ENCODE measurements around the gene ITFG2.
"Not testable (repeated sequence)": the region's sequence is repeated elsewhere in the genome, so short reads cannot be mapped to it uniquely, and the experiment has no call there.

Gene ITFG2

DNA sequence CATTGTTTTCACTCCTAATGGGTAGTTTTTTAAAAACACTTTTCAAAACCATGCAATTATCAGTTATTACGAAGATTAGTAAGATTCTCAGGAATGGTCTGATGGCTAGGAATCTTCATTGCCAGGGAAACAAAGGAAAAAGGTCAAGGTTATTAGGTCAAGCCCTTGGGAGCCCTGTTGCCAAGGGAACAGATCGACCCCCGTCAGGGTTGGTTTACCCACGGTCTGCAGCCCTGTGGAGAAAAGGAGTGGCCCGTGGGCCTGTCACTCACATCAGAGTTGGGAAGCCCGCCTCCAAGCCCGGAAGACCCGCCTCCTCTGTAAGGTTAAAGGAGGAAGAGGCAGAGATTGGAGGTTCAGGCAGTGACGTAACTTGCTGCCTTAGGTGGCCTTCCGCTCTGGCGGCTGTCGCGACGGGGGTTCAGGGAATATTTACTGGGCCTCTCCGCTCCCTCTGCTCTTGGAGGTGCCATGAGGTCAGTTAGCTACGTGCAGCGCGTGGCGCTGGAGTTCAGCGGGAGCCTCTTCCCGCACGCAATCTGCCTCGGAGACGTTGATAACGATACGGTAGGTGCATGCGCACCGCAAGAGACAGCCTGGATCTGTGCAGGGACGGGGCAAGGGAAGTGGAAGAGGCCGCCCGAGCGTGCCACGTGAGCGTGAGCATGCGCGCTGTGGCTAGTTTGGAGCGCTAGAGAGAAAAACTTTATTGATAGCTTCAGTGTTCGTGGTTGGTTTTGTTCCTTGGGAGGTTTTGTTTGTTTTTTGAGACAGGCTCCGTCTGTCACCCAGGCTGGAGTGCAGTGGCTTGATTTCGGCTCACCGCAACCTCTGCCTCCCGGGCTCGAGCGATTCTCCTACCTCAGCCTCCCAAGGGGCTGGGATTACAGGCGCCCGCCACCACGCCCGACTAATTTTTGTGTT, at the start of gene ITFG2:
TSS of gene ITFG2 (plus strand) at position 379 of the 924 bp plus-strand sequence. CDS start at position 472, 93 bp downstream.
- peak; percentile 92 for DNase-seq (ENCODE audit: low read depth, low spot score)
- peak within 1 kb of the TSS; percentile 79 for H3K27ac ChIP-seq

DNA sequence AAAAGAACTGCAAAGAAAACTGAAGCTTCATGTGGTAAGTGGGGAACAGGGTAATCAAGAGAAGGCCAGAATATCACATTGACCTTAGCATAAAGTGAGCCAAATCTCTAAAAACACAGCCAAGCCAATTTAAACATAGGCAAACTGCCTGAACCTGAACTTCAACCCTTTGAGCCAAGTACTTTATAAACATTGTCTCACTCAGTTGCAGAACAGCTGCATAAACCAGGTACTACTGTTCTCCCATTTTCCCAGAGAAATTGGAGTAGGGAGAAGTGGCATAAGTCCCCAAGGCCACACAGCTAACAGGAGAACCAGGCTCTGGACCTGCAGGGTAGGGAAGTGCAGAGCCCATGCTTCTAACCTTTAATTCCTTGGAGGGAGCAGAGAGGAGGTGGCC, 48.1 kb upstream of the ITFG2 start:
- DNase-seq (ENCODE audit: low read depth, low spot score), result no peak
- no peak overlapping the region for H3K27ac ChIP-seq

DNA sequence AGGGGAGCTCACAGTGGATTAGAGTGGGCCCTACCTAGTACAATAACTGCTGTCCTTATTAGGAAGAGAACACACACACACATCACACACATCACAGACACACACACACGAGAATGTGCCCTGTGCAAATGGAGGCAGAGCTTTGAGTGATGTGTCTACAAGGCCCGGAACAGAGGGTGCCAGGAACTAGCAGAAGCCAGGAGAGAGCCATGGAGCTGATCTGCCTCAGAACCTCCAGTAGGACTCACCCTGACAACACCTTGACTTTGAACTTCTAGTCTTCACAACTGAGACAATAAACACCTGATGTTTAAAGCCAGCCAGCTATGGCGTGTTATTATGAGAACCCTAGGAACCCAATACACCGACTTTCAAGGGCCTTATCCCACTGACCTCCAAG, 47.4 kb upstream of the ITFG2 start:
- DNase-seq (ENCODE audit: low read depth, low spot score), result no peak
- H3K27ac ChIP-seq, result no peak overlapping the region

DNA sequence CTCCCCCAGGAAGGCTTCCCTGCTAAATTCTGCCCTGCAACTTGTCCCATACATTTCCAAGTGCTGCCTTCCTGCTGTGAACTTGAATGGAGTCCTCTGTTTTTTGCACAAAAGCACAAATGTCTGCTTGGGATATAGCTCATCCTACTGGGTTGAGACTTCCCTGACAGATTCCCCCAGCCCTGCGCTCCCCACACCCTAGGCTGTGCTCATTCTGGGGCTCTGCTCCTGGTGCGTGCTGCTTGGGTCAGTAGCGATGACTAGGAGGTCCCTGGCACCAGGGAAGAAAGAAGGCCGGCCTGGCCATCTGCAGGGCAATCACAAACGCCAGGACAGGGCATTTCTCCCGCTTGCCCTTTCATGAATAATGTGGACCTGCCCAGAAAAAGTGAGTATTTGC, 46.9 kb upstream of the ITFG2 start:
- no peak overlapping the region for H3K27ac ChIP-seq
- DNase-seq (ENCODE audit: low read depth, low spot score), result no peak

DNA sequence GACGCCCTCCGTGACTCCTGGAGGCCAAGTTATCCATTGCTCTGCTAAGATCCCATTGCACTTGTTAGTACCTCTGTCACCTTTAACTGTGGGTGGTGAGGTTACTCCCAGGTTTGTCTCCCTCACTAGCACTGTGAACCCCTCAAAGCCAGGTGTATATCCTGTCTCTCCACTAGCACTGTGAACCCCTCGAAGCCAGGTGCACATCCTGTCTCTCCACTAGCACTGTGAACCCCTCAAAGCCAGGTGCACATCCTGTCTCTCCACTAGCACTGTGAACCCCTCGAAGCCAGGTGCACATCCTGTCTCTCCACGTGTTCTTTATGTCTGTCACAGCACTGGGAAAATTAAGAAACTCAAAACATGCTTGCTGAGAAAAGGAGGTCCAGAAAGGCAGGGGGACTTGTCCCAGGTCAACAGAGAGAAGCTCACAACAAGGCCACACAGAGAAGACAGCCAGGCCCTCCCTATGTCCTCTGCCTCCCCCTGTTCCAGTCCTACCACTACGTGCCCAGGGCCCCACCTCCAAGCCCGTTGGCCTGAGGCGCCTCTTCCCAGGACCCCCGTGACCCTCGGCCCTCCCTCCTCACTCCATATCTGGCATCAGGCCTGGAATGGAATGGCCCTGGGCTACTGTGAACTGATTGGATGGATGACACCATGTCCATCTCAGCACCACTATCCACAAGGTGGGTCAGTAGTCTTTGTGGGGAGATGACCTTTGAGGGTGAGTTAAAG, 44.1 kb upstream of the ITFG2 start:
- no peak overlapping the region for H3K27ac ChIP-seq
- DNase-seq (ENCODE audit: low read depth, low spot score), result no peak

DNA sequence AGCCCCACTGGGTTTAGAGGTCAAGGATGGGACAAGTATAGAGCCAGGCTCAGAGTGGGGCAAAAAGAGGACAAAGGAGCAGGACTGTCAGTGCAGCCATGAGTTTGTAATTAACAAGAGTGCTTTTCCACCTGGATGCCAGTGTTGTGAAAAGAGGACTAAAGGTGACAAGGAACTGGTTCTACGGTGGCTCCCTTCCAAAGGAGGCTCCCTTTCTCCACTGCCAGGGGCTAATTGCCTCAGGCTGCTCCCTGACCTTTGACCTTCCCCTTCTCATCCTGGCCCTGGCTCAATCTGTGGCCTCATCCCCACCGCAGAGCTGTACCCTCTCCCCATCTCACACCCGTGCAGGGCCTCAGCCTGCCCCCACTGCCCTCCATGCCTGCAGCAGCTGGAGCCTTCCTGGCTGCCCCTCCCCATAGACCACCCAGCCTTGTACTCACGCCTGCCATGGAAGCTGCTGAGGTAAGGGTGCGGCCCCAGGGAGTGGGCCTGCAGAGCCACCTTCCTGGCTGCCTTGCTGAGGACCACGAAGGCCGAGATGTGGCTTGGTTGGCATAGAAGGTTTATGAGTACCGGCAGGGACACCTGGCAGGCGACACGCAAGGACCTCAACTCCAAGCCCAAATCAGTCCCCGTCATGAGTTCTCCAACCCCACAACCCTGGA, 42.5 kb upstream of the ITFG2 start:
- no peak for DNase-seq (ENCODE audit: low read depth, low spot score)
- H3K27ac ChIP-seq, result no peak overlapping the region

DNA sequence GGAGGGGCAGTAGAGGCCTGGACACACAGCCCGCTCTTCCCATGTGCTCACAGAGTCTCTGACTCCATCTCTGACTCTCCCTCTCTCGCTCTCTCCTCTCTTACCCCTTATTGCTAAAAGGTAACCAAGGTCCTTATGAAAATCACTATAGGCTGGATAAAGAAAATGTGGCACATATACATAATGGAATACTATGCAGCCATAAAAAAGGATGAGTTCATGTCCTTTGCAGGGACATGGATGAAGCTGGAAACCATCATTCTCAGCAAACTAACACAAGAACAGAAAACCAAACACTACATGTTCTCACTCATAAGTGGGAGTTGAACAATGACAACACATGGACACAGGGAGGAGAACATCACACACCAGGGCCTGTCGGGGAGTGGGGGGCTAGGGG, 41.9 kb upstream of the ITFG2 start:
- DNase-seq (ENCODE audit: low read depth, low spot score); H3K27ac ChIP-seq: not testable (repeated sequence)

DNA sequence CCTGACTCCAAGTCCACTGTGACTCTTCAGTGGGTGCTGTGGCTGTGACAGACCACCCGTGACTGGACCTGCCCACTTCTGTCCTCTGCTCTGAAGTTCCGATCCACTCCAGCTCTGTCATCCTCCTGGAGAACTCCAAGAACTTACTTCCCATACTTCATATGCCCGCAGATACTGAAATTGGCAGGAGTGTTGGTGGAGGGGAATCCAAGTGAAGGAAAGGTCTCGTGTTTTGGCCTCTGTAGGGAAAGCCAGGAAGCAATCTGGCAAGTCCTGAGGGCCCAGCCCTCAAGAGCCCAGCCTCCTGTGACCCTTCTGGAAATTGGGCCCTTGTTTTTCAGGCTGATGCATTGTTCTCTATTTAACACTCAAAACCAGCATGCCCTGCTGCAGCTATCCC, 40.1 kb upstream of the ITFG2 start:
- no peak for DNase-seq (ENCODE audit: low read depth, low spot score)
- no peak overlapping the region for H3K27ac ChIP-seq

DNA sequence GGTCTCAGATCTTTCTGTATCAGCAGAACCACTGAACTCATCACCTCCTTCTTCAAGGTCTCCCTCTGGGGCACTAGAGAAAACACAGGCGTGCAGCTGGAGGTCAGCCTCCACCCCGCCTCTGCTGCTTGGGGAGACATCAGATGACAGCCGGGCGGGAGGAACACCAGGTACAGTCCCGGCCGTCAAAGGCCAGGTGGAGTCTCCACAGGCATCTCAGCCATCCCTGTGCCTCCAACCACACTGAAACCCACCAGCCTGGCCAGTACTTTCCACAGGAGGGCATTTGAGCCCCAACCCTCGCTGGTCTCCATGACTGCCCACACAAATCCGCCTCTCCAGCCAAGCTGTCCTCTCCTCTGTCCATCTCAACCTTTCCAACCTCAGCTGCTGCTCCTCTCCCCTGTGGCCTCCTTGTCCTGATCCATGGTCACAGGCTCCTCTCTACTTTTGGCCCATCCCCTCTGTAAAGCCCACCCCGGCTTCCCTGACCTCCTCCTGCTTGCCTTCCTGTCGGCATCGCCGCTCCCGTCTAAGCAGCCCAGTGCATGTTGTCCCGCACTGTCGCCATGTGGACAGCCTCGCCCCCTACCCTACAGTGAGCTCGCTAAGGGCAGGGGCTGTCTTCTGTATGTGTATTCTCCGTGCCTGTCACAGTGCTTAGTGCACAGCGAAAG, 39.1 kb upstream of the ITFG2 start:
- no peak for DNase-seq (ENCODE audit: low read depth, low spot score)
- no peak overlapping the region for H3K27ac ChIP-seq

DNA sequence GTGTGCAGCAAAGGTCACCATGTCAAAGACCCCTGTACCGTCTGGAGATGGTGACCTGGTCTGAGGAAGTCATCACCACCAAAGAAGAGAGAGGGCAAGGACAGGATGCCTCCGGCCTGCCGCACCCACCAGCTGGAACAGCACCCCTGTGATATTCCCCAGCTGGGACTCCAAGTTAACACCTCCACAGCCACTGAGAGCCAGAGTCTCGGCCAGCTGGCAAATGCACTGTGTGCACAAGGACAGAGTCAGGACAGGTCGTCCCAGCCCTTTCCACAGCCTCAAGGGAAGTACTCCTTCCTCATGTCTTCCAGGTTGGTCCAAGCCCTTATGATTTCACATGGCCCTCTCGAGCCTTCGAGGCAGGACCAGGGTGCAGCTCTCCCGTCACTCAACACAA, 37.0 kb upstream of the ITFG2 start:
- no peak for DNase-seq (ENCODE audit: low read depth, low spot score)
- no peak overlapping the region for H3K27ac ChIP-seq

DNA sequence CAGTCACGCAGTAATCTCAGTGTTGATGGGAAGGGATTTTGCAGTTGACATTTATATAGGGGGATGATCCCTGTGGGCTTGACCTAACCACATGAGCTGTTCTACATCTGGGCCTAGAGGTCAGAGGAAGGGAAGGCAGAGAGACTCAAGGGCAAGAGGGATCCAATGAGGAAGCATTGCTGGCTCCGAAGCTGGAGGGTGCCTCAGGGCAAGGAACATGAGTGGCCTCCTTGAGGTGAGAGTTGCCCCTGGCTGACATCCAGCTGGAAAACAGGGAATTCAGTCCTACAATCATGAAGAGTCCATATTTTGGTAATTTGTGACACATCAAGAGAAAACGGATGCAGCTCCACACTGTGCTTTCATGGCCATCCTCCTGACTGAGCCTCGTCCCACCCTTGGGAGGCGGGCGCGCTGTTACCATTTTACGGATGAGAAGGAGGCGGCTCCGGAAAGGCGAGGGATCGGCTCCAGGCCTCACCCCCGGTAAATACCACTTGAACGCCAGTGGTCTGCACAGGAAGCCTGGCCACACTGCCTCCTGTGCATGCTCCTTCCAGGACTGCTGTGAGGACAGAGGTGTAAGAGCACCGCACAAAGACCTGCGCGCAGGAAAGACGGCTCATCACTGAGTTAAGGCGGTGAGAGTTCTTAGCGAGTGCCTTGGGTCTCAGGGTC, 36.2 kb upstream of the ITFG2 start:
- DNase-seq (ENCODE audit: low read depth, low spot score), result no peak
- H3K27ac ChIP-seq, result no peak overlapping the region

DNA sequence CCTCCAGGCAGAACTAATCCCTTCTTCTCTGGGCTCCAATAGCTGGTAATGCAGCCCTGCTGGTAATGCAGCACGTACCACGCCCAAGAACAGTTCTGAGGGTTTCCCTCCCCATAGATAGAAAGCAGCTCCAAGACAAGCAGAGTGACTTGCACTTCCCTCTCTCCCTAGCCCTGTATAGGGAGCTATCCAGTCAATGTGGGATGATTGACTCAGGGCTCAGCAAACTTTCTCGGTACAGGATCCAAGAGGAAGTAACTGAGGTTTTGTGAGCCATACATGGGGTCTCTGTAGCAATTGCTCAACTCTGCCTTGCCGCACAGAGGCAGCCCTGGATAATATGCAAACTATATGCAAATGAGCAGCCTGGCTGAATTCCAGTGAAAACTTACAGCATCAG, 33.2 kb upstream of the ITFG2 start:
- DNase-seq (ENCODE audit: low read depth, low spot score), result no peak
- no peak overlapping the region for H3K27ac ChIP-seq

DNA sequence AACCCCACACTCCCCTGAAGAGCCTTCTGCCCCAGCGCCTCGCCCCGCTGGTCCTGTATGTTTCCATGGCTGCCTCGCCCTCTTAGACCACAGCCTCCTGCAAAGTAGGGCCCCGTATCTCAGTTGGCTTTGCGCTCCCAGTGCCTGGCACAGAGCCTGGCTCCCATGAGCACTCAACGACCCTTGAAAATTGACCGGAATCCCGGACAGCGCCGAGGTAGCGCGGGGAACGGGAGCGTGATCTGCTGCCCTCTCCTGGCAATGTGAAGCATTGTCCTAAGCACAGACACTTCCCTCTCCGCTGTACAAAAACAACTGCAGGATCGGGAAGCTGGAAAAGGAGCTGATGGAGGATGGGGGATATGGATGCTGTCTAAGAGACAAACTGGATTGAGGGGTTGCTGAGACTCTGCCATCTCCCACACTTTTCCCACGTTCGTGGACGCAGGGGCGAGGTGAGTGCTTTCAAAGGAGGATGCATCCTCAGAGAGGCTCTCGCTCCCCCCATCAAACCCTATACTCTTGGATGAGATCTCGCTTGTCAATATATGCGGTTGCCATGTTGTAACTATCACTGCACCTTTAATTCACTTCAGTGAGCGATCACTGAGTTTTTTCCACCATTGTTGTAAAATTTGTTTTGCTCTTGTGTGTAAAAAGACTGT, 28.4 kb upstream of the ITFG2 start:
- H3K27ac ChIP-seq, result no peak overlapping the region
- no peak for DNase-seq (ENCODE audit: low read depth, low spot score)

DNA sequence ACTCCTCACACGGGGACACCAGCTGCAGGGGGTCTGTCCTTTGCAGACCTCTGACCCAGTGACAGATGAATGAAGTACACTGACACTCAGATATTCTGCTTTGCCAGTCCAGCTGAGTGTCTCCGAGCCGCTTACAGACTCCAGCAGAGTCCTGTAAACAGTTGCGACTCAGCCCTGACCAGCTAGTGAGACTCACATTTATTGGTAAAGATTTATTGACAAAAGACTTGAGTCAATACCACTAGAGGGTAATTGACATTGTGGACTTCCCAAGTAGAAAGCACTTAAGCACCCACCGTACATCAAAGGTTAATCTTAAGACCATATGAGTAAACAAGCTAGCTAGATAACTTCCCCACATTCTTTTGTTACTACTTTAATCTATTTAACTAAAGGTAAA, 27.5 kb upstream of the ITFG2 start:
- no peak for DNase-seq (ENCODE audit: low read depth, low spot score)
- no peak overlapping the region for H3K27ac ChIP-seq

DNA sequence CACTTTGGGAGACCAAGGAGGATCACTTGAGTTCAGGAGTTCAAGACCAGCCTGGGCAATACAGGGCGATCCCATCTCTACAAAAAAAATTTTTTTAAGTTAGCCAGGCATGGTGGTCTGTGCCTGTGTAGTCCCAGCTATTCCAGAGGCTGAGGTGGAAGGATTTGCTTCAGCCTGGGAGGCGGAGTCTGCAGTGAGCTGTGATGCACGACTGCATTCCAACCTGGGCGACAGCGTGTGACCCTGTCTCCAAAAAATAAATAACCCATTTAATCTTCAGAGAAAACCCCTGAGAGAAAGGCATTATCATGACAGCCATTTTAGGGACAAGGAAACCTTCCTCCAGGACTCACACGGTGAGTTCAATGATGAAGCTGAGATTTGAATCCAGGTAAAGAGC, 21.4 kb upstream of the ITFG2 start:
- no peak overlapping the region for H3K27ac ChIP-seq
- no peak for DNase-seq (ENCODE audit: low read depth, low spot score)

DNA sequence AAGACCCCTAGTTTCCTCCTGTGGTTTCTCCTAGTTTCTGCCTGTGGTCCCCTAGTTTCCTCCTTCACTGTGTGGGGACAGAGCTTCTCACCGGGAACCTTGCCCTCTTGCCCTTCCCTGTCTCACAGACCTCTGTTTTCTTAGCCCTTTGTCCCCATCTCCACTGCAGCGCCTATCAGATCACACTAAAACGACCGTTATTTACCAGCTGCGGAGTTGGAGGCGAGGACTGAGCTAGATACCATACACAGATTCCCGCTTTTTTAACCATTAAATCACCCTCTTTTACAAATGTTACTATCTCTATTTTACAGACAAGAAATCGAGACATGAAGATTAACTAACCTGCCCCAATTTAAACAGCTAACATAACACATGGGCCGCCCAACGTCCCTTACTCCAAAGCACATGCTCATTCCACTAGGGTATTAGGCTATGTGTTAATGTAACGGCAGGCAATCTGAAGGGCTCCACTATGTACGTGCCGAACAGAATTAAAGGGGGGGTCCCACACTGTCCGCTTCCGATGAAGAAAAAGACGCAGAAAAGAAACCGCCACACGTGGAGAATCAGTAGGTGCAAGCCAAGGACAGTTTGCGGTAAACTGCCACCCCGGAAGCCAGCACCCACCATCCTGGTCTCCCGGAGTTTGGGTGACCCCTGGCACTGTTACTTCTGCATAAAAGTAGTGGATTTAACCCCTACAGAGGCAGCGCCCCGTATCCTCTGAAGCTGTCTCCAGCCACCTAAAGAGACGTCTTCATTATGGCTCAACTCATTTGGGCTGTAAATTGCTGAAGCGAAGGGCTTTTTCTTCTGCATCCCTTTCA, 19.6 kb upstream of the ITFG2 start:
- DNase-seq (ENCODE audit: low read depth, low spot score), result no peak
- no peak overlapping the region for H3K27ac ChIP-seq

DNA sequence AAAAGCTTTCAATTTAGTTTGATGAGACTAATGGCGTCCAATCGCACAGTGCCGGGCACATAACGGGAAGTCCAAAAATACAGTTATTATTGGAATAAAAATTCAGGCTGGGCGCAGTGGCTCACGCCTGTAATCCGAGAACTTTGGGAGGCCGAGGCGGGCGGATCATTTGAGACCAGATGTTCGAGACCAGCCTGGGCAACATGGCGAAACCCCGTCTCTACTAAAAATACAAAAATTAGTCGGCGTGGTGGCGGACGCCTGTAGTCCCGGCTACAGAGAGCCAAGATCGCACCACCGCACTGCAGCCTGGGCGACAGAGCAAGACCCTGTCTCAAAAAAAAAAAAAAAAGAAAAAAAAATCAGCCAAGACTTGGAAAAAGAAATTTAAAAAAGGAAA, 18.9 kb upstream of the ITFG2 start:
- DNase-seq (ENCODE audit: low read depth, low spot score), result no peak
- no peak overlapping the region for H3K27ac ChIP-seq

DNA sequence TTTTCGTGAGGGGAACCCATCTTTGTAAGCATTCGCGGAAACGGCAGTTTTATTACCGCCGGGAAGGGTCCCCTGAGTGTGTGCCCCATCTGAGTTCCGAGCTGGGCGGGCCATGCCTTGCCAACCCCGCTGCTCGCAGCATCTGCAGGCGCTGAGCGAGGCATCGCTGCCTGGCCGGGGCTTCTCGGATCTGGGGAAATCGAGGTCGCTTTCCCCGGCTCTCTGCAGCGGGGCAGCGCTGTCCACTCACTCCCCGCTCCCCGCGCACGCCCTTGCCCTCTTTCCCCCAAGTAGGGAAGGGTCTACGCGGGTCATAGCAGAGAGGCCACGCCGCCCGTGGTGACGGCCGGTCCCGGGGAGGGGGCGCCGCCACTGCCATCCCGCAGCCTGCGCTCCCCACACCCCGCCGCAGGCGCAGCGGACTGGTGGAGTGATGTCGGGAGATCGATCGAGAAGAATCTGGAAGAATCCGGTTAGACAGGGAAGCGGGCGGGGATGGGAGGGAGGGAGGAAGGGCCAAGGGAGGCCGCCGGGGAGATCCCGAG, 18.2 kb upstream of the ITFG2 start:
- H3K27ac ChIP-seq, result peak overlapping the region; percentile 57
- no peak for DNase-seq (ENCODE audit: low read depth, low spot score)
